G401 (cell line): Measurements from ENCODE around the gene KCNN3. TPM values are rescaled to one million over a fixed set of nuclear protein-coding genes. Genes with fewer than 3 reads are reported as not detected.

Experiments used
- DNase-seq: peaks from one replicate; pipeline ENCODE4 v3.0.0-alpha.2; 2015; ENCODE audit warnings: low spot score
- in situ Hi-C: cut with HindIII; loops from 2 replicates; pipeline ENCODE4 v1.10.0; 2016; ENCODE audit warnings: low sequenced_read_pairs, mixed read lengths
- total RNA-seq: library from RNA; depleted of rRNA; stranded (reverse); fragments of >200 nt; shearing (Covaris generic); gene quantifications from 2 replicates; pipeline ENCODE4 v1.2.3, GENCODE V29; 2014

The KCNN3 gene
- total RNA-seq, 1 experiment from 2014 or later: 0.64 TPM

DNA sequence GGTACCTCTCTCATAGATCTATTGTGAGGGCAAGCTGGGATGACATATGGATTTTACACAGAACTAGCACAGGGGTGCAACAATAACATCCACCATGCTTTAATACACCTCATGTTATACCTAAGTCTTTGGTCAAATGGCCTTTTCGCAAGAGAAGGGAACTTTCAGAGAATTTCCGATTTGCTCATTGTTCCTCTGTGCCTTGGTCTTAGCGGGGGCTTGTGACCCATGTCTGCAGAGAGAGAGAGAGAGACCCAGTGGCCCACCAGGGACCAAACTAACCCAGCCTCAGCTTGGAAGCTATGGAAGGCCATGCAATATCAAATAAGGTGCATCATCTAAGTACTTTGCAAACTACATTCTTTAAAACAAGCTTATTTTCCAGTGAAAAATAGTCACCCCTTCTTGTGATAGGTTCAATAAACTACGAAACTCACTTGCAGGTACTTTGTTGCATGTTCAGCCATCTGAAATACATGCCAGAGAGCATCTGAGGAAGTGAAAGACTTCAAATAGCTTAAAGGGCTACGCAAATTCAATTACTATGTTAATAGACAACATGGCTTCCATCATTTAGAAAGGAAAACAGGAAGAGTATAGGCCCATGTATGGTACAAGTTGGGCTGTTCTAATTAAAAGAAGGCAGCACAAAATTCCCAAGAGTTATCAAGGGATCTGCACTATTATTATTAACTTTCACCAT lies 100.7 kb downstream of the KCNN3 start:
- in situ Hi-C loops: no loop called here
- DNase-seq: no peak

DNA sequence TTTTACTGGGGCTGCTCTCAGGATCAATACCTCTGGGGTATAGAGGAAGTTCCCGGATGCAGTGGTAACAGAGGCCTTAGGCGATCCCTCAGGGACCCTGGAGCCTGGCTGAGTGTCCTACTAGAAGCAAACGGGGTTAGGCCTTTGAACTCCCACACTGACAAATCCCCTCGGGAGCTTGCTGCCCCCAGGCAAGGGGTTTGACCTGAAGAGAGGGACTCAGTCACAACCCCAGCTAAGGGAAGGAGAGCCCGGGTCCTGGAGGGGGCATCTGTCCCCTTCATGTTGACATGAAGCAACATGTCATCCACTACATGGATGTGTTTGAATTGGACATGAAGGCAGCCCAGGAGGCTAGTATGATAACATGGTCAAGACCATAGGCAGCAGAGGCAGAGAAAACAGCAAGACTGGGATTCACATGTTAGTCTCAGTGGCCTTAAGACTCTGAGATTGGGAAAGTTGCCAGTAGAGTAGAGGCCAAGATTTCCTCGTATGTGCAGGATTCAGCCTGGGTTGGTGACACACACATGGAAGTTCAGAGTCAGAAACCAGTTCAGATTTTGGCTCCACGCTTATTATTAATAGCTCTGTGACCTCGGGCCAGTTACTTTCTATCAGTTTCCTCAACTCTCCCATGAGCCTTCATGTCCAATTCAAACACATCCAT lies 101.5 kb downstream of the KCNN3 start:
- in situ Hi-C loops: no loop called here
- no peak for DNase-seq

- in situ Hi-C loops: no loop called here
- peak; percentile 12 for DNase-seq
Observed at GRCh38 chr1:154767315-154768240, 102.5 kb downstream of the KCNN3 start.

GRCh38 chr1:154765970-154766369 lies 104.1 kb downstream of the KCNN3 start:
- in situ Hi-C loops: no loop called here
- DNase-seq: no peak

GRCh38 chr1:154764773-154765172 lies 105.3 kb downstream of the KCNN3 start:
- in situ Hi-C loops: no loop called here
- no peak for DNase-seq

- no peak for DNase-seq
Observed at GRCh38 chr1:154764181-154764580, 105.9 kb downstream of the KCNN3 start.

DNA sequence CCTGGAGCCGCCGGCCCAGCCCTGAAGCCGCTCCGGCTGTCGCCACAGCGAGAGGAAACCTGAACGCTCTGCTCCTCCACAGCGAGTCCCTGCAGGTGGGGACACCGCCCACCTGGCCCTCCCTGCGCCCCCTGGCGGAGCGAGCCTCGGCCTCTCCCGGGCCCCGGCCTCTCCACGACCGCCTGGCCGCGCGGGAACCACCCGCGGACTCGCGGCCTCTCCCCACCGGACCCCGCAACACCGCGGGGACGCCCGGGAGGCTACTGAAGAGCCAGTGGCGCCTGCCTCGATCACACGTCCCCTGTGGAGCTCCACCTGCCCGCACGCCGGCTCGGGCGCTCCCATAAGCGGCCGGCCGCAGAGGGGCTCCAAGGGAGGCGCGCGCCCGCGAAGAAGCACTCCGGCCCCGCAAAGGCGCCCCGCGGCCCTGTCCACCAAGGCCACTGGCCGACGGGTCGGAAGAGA lies 109.6 kb downstream of the KCNN3 start:
- DNase-seq: peak; percentile 51
- in situ Hi-C loops: no loop called here

More at GRCh38 chr1:154764181-154764580, 105.9 kb downstream of the KCNN3 start:
- in situ Hi-C loops: no loop called here

DNA sequence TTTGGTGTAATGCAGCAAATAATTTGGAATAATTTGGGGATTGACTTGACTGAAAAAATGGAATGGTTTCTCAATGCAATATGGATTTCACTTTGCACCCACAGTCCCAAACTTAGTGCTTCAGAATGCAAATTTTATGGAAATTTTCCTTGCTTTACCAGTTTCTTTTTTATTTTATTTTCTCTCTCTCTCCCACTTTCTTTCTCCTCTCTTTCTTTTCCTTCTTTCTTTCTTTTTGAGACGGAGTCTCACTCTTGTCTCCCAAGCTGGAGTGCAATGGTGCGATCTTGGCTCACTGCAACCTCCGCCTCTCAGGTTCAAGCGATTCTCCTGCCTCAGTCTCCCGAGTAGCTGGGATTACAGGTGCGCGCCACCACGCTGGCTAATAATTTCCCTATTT lies 110.3 kb downstream of the KCNN3 start:
- DNase-seq: no peak

GRCh38 chr1:154759196-154759595 lies 110.9 kb downstream of the KCNN3 start:
- no peak for DNase-seq
- in situ Hi-C loops: no loop called here

More for the DNA sequence above, 110.3 kb downstream of the KCNN3 start:
- in situ Hi-C loops: no loop called here

DNA sequence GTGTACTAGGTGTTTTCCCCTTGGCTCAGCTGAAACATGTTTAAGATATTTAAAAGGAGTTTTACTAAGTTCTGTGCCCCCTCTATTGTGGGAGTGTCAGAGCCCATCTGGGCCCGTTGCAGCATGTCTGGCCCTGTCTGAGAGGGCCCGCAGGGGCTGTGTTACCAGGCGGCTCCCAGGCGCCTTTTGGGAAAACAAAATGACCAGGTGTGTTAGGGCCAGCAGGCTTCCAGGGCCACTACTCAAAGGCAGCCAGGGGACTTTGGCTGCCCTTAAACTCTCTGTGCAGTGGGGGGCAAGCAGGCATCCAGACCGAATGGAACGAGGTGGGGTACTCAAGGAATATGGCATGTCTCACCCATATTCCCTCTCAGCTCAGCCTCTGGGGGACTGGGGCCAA lies 111.7 kb downstream of the KCNN3 start:
- in situ Hi-C loops: no loop called here
- no peak for DNase-seq

DNA sequence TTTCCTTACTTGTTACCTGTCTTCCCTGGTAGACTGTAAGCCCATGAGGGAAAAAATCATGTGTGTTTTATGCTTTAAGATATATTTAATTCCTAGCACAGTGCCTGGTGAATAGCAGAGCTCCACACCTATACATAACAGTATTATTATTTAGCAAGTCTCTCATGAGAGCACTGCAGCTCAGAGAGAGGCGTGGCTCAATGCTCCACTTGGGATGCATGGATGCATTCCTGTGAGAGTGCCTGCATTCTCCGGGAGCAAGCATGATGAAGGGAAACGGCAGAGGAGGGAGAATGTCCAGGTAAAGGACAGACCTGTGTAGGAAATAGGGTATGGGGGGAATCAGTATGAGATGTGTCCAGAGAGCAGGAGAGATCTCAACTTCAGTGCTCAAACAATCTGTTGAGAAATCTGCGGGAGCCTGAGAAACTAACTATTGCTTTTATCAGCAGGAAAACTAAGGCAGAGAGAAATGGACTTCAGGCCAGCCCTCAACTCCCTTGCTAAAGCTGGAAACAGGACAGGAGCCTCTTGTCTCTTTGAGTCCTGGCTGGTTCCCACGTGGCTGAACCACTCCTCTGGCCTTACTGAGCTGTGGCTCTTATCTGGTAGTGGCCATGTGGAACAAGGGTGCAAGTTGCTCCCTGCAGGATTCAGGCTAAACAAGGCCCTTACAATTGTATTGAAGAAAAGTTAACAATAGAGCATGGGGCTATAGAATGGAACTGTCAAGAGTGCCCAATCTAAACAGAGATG lies 113.1 kb downstream of the KCNN3 start:
- in situ Hi-C loops: no loop called here
- DNase-seq: no peak

GRCh38 chr1:154755858-154756730 lies 114.0 kb downstream of the KCNN3 start:
- in situ Hi-C loops: no loop called here
- no peak for DNase-seq

GRCh38 chr1:154753426-154753825 lies 116.7 kb downstream of the KCNN3 start:
- in situ Hi-C loops: no loop called here
- DNase-seq: no peak

DNA sequence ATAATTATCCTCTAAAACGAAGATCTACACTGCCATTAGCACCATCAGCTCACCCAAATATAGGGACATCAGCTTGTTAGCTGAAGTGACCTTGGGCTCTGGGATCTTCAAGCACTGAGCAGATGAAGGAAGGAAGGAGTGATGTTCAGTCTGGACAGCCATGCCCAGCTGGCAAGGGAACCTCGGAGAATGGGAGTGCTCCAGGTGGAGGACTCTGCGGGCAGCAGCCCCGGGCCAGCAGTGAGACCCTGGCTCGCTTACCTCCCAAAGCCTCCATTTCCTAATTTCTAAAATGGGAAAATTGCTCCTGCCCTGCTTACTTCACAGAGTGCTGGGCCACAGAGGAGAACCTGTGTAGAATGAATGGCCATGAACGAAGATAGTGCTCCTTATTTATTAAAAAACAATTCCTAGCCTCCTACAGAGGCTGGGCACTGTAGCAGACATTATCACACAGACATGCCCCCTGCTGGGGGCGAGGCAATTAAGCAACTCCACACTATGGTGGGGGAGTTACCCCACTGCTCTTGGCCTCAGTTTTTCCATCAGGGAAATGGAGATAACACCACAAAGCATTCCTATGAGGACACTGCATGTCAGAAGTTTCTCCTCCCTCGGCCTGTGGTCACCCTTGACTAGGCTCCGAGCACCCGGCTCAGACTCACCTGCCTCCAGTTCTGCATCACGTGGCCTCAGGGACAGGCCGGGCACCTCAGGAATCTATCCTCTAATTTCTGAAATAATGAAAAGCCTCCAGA lies 117.6 kb downstream of the KCNN3 start:
- in situ Hi-C loops: no loop called here
- DNase-seq: no peak

DNA sequence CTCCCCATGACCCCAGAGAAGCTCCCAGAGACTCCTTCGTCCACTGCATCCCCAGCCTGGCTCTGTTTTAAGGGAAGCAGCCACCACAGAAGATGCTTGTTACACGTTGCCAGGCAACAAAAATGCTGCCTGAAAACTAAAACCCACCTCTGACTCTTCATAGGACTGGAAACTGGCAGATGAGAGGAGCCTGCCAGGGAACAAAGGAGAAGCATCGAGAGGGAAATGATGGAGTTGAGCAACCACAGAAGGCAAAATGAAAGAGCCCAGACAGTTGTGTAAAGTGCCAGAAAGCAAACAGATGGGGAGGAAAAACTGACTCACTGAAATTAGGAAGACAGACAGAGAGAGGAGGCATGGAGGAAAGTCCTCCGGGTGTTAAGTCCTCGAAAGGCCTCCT lies 118.4 kb downstream of the KCNN3 start:
- peak; percentile 23 for DNase-seq
- in situ Hi-C loops: no loop called here

GRCh38 chr1:154750681-154751665 lies 119.1 kb downstream of the KCNN3 start:
- in situ Hi-C loops: no loop called here
- no peak for DNase-seq
